Glomerular visceral epithelial cell (primary cell): Measurements from ENCODE around the gene DENND1A.
"Not testable (repeated sequence)": the region's sequence is repeated elsewhere in the genome, so short reads cannot be mapped to it uniquely, and the experiment has no call there.

Experiments used
- DNase-seq: peaks from one replicate; pipeline ENCODE4 v3.0.0-alpha.2; 2016; ENCODE audit errors: extremely low spot score

Gene DENND1A

GRCh38 chr9:123948286-123948685 lies 18.4 kb upstream of the DENND1A start:
- no peak for DNase-seq

- no peak for DNase-seq
Observed at GRCh38 chr9:123947326-123947725, 17.4 kb upstream of the DENND1A start.

GRCh38 chr9:123946101-123946821 lies 16.3 kb upstream of the DENND1A start:
- no peak for DNase-seq

- DNase-seq: no peak
Observed at GRCh38 chr9:123945532-123945931, 15.6 kb upstream of the DENND1A start.

- DNase-seq: not testable (repeated sequence)
Observed at GRCh38 chr9:123944464-123944863, 14.5 kb upstream of the DENND1A start.

GRCh38 chr9:123943671-123944070 lies 13.7 kb upstream of the DENND1A start:
- DNase-seq: no peak

GRCh38 chr9:123942542-123942941 lies 12.6 kb upstream of the DENND1A start:
- DNase-seq: no peak

- no peak for DNase-seq
Observed at GRCh38 chr9:123941524-123942070, 11.7 kb upstream of the DENND1A start.

GRCh38 chr9:123940721-123941523 lies 11.0 kb upstream of the DENND1A start:
- no peak for DNase-seq

- no peak for DNase-seq
Observed at GRCh38 chr9:123938401-123938800, 8.5 kb upstream of the DENND1A start.

GRCh38 chr9:123936575-123936974 lies 6.6 kb upstream of the DENND1A start:
- DNase-seq: not testable (repeated sequence)

GRCh38 chr9:123933440-123934212 lies 3.7 kb upstream of the DENND1A start:
- DNase-seq: peak; percentile 64

GRCh38 chr9:123929177-123929869 lies 603 bp downstream of the DENND1A start:
- peak; percentile 6 for DNase-seq

- DNase-seq: peak; percentile 7
Observed at GRCh38 chr9:123928533-123929176, 1.3 kb downstream of the DENND1A start.

GRCh38 chr9:123927625-123928532 lies 2.0 kb downstream of the DENND1A start:
- peak; percentile 5 for DNase-seq

GRCh38 chr9:123926941-123927340 lies 3.0 kb downstream of the DENND1A start:
- DNase-seq: no peak

GRCh38 chr9:123925819-123926218 lies 4.1 kb downstream of the DENND1A start:
- DNase-seq: peak; percentile 17

- no peak for DNase-seq
Observed at GRCh38 chr9:123925161-123925560, 4.8 kb downstream of the DENND1A start.

GRCh38 chr9:123924727-123925126 lies 5.2 kb downstream of the DENND1A start:
- DNase-seq: no peak

GRCh38 chr9:123923884-123924283 lies 6.0 kb downstream of the DENND1A start:
- DNase-seq: no peak
